ENCODE measurements around the gene CFAP43.

DNA sequence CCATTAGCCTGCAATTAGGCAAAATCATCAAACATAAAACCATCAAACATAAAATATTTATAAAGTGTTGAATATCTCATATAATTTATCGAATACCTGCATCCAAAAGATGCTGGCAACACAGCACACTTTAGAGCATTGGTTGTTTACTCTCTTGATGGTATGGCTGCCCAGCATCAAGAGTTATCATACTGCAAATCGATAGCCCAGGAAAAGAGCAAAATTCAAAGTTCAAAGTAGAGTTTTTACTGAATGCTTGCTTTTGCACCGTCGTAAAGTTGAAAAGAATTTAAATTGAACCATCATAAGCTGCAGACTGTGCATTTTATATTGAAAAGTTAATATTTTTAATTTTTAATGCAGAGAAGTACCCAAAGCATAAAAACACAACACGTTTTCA, 32.6 kb upstream of the CFAP43 start:
- no peak for TF ChIP-seq EZH2 (IDR thresholded peaks at IDR 0.05; ENCODE audit: low read length, missing control alignments)
- TF ChIP-seq, protein P1, sequence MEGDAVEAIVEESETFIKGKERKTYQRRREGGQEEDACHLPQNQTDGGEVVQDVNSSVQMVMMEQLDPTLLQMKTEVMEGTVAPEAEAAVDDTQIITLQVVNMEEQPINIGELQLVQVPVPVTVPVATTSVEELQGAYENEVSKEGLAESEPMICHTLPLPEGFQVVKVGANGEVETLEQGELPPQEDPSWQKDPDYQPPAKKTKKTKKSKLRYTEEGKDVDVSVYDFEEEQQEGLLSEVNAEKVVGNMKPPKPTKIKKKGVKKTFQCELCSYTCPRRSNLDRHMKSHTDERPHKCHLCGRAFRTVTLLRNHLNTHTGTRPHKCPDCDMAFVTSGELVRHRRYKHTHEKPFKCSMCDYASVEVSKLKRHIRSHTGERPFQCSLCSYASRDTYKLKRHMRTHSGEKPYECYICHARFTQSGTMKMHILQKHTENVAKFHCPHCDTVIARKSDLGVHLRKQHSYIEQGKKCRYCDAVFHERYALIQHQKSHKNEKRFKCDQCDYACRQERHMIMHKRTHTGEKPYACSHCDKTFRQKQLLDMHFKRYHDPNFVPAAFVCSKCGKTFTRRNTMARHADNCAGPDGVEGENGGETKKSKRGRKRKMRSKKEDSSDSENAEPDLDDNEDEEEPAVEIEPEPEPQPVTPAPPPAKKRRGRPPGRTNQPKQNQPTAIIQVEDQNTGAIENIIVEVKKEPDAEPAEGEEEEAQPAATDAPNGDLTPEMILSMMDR (conservative IDR thresholded peaks at IDR 0.05 in 1 of 2, IDR thresholded peaks at IDR 0.05 in 1 of 2; ENCODE audit: low read depth in 1 of 2, low read length in 2 of 2): no peak

All from fibroblast of lung (primary cell).